GM12891 (cell line): ENCODE results near the gene DHRS4.

Source experiments
- POLR2A ChIP-seq: IDR thresholded peaks from 2 replicates; pipeline ENCODE4 v1.6.1; 2011; ENCODE audit warnings: low read depth, low read length, control low read depth
- POU2F2 ChIP-seq: IDR thresholded peaks from 2 replicates; pipeline ENCODE4 v1.6.1; 2011; ENCODE audit warnings: low read depth, mild to moderate bottlenecking, control low read depth, low read length, moderate library complexity

- no peak for TF ChIP-seq POU2F2
- TF ChIP-seq POLR2A, result no peak
Observed at GRCh38 chr14:23932639-23933038, 20.9 kb upstream of the DHRS4 start.
